ENCODE results near the gene CD38. TPM values are rescaled to one million over a fixed set of nuclear protein-coding genes. Genes with fewer than 3 reads are reported as not detected.
"Not testable (repeated sequence)": the region's sequence is repeated elsewhere in the genome, so short reads cannot be mapped to it uniquely, and the experiment has no call there.

The CD38 gene
- total and polyA plus RNA-seq, 3 donors from 2014 or later: 0.68 to 2.2 (median 1.0) TPM

DNA sequence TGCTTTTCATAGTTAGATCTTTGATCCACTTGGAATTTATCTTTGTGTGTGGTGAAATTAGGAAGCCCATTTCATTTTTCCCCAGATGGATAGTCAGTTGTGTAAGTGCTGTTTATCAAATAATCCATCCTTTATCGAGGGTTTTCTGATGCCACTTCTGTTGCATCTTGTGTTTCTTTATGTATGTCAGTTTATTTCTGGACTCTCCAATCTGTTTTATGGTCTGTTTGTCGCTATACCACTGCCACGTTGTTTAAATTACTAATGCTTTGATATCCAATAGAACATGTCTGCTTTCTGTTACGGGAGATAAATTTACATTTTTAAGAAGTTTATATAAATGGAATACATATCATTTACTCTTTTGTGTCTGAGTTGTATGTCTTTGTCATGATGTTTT is 21.0 kb downstream of the CD38 start:
- 89 to 92% methylated on average over 4 of the region's 4 CpGs for WGBS, 2 donors

GRCh38 chr4:15799701-15800100 is 21.6 kb downstream of the CD38 start:
- intact Hi-C loops (cut with DNase I; ENCODE audit: low total_unique reads): no loop called here
- H3K27ac ChIP-seq: no peak overlapping the region
- H3K36me3 ChIP-seq (ENCODE audit: low read depth, missing control alignments): no peaks in the 10 kb centered on the region
- 82 to 90% methylated on average over 2 of the region's 2 CpGs for WGBS, 2 donors
- no peak for TF ChIP-seq POLR2A (IDR thresholded peaks at IDR 0.05)
- no peak for TF ChIP-seq CTCF (IDR thresholded peaks at IDR 0.05)
- H3K27me3 ChIP-seq: no peaks in the 10 kb centered on the region
- H3K9me3 ChIP-seq: no peaks in the 10 kb centered on the region
- no peak overlapping the region for H3K4me3 ChIP-seq
- DNase-seq: no peak
- H3K4me1 ChIP-seq: no peaks in the 10 kb centered on the region

More for the DNA sequence above, 21.0 kb downstream of the CD38 start:
- DNase-seq: no peak
- Histone ChIP-seq H3K27ac (no peak overlapping the region), H3K9me3 (no peaks in the 10 kb centered on the region), H3K27me3 (no peaks in the 10 kb centered on the region), H3K4me1 (no peaks in the 10 kb centered on the region), H3K4me3 (no peak overlapping the region), H3K36me3 (ENCODE audit: low read depth, missing control alignments) (no peaks in the 10 kb centered on the region)
- no peak for TF ChIP-seq POLR2A (IDR thresholded peaks at IDR 0.05)
- no peak for TF ChIP-seq CTCF (IDR thresholded peaks at IDR 0.05)
- intact Hi-C loops (cut with DNase I; ENCODE audit: low total_unique reads): no loop called here

DNA sequence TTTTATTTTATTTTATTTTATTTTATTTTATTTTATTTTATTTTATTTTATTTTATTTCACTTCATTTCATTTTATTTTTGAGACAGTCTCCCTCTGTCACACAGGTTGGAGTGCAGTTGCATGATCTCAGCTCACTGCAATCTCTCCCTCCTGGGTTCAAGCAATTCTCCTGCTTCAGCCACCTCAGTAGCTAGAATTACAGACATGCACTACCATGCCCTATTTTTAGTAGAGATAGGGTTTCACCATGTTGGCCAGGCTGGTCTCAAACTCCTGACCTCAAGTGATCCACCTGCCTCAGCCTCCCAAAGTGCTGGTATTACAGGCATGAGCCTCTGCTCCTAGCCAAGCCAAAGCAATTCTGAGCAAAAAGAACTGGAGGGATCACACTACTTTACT is 24.4 kb downstream of the CD38 start:
- H3K4me3 ChIP-seq; H3K27ac ChIP-seq; H3K9me3 ChIP-seq; H3K27me3 ChIP-seq; H3K4me1 ChIP-seq; H3K36me3 ChIP-seq (ENCODE audit: low read depth, missing control alignments); DNase-seq; intact Hi-C loops (cut with DNase I; ENCODE audit: low total_unique reads): not testable (repeated sequence)

DNA sequence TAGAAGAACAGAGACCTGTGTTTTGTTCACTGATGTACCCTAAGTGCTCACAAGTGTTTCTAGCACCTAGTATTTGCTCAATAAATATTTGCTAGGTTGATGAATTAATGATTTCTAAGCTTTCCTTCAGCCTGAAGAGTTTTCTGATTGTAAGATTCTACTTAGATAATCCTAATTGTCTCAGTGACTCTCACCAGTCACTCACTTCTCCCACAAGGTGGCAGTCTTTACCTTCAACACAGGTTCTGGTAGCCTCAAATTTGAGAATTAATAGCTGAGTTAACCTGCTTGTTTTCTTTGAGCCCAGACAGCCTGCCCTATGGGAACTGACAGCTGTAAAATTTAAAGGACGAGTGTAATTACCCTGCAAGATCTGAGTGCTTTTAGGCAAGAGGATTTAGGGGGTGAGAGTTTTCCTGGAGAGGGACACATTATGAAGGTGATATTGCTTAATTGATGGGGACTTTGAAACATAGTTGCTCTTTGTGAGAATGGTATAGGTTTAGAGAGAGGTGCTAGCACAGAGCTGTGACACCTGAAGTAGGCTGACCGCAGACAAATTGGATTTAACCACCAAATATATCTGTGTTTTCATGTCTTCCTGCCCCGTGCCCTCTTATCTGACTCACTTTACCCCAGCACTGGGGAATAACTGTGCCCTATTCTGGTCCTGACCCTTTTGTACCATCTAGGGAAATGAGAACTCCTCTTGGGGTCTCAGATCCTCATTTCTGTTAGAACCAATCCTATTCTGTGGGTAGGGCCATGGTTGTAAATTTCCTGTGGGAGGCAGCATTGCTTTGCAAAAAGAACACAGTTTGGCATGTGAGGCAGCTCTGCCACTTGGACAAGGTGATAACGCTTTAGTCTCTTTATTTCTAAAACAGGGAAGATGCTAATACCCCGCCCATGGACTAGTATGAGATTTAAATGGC is 27.7 kb downstream of the CD38 start:
- H3K27ac ChIP-seq: no peak overlapping the region
- H3K4me3 ChIP-seq: no peak overlapping the region
- H3K36me3 ChIP-seq (ENCODE audit: low read depth, missing control alignments): no peaks in the 10 kb centered on the region
- H3K4me1 ChIP-seq: no peaks in the 10 kb centered on the region
- intact Hi-C loops (cut with DNase I; ENCODE audit: low total_unique reads): no loop called here
- H3K27me3 ChIP-seq: no peaks in the 10 kb centered on the region
- DNase-seq: peak; percentile 63
- TF ChIP-seq POLR2A (IDR thresholded peaks at IDR 0.05) (no peak), CTCF (IDR thresholded peaks at IDR 0.05) (peak; percentile 52 to 65 (median 60))
- no peaks in the 10 kb centered on the region for H3K9me3 ChIP-seq
- 60 to 62% methylated on average over 4 to 5 of the region's 5 CpGs for WGBS, 2 donors

DNA sequence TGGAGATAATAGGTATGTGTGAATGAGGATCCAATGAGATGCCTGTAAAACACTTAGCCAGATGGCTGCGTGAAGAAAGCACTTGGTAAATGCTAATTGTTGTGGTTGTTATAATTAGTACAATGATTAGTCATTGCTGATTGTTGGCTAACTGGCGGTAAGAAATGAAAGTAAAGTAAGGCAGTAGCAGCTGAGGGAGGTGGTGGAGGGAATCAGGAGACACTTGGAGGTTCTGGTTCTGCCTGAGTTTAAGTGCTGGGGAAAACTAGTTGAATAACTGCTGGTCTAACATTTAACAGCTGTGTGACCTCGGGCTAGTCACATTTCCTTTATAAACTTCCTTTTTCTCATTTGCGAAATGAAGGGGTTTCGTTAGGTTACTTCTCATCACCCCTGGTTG is 30.9 kb downstream of the CD38 start:
- H3K36me3 ChIP-seq (ENCODE audit: low read depth, missing control alignments): no peaks in the 10 kb centered on the region
- no peak overlapping the region for H3K4me3 ChIP-seq
- no peak overlapping the region for H3K27ac ChIP-seq
- TF ChIP-seq POLR2A (IDR thresholded peaks at IDR 0.05) (no peak), CTCF (IDR thresholded peaks at IDR 0.05) (no peak)
- no peaks in the 10 kb centered on the region for H3K27me3 ChIP-seq
- no peaks in the 10 kb centered on the region for H3K9me3 ChIP-seq
- no peaks in the 10 kb centered on the region for H3K4me1 ChIP-seq
- 69 to 71% methylated on average over 5 of the region's 5 CpGs for WGBS, 2 donors
- intact Hi-C loops (cut with DNase I; ENCODE audit: low total_unique reads): no loop called here
- no peak for DNase-seq
